ENCODE results near the gene RAB6A. TPM values are rescaled to one million over a fixed set of nuclear protein-coding genes. Genes with fewer than 3 reads are reported as not detected.
A peak's percentile ranks its signal among the peaks of the same experiment; 100 is the strongest.

Gene RAB6A
- total and polyA plus RNA-seq, 10 of the 15 experiments (the other 5 are each of a cell fraction or from before 2014, with no cell fraction given), result 9.8 to 107 (median 34.1) TPM

DNA sequence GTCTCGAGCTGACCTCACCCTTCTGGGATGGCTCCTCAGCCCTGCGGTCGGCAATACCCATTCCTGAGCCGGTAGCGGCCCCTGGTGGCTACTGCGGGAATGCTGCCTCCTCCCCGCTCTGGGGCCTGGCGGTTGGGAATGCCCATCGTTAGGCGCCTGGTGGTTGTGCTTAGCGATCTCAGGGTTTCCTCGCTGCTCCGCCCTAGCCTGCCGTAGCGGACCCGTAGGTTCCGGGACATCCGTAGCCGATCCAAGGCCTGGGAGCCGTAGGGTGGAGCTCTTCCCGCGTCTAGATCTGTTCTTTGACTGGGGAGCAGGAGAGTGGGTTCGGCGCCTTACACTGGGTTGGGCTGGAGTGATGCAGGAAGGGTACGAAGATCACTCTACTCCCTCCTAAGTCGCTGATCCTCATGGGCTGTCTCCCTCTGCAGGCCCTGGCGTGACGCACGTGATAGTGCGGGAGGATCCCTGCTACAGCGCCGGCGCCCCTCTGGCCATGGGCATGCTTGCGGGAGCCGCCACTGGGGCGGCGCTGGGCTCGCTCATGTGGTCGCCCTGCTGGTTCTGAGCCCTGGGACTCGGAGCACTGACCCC is 99.7 kb downstream of the RAB6A start:
- DNase-seq (ENCODE audit: low read depth, low spot score) (peak; percentile 37), FAIRE-seq (peak; percentile 96), ATAC-seq (peak; percentile 98)
- no TSS peak for BruUV-seq (replicated peaks)
- CTCF ChIA-PET, result interaction anchor here (0.6 to 8.1 kb wide), 49 partner anchors 11 to 403 kb away, joined by 3 to 173 read pairs (median 5); partner anchors contain the start of genes FAM168A and RAB6A
- no peak overlapping the region; the same call in 1 of the 2 replicates for H3K4me3 ChIP-seq
- H3K36me3 ChIP-seq (ENCODE audit: control insufficient read depth in 2 of 2, insufficient read depth in 2 of 2, low read length in 1 of 2), result no peaks in the 10 kb centered on the region
- H4K20me1 ChIP-seq (ENCODE audit: control insufficient read depth, insufficient read depth), result no peaks in the 10 kb centered on the region
- H3K9ac ChIP-seq (ENCODE audit: control insufficient read depth, insufficient read depth, low read length), result peak overlapping the region; percentile 35; the same call in 1 of the 2 replicates
- SMC1A ChIA-PET (ENCODE audit: uncharacterized antibody, unreplicated experiment), result interaction anchor here (0.7 to 6.3 kb wide), 19 partner anchors 13 to 324 kb away, joined by 3 to 79 read pairs (median 4); no protein-coding TSS in a partner anchor
- 8% methylated on average over 40 of the region's 40 CpGs for WGBS (ENCODE audit: insufficient coverage, insufficient replicate concordance, low lambda C conversion rate, missing lambda C conversion rate)
- peak overlapping the region; percentile 88 for H2AFZ ChIP-seq (ENCODE audit: control insufficient read depth, low read depth, low read length)
- no peaks in the 10 kb centered on the region for H3K27me3 ChIP-seq (replicated peaks in 1 of 2; ENCODE audit: control insufficient read depth in 2 of 2, insufficient read depth in 2 of 2, low read length in 1 of 2)
- POLR2A ChIA-PET, result interaction anchor here (1.2 to 1.3 kb wide), 2 partner anchors 35 to 310 kb away, joined by 4 read pairs; no protein-coding TSS in a partner anchor
- H3K4me2 ChIP-seq (ENCODE audit: control insufficient read depth, insufficient read depth), result peak overlapping the region; percentile 86
- H3K79me2 ChIP-seq (ENCODE audit: control insufficient read depth, insufficient read depth, low read length), result no peaks in the 10 kb centered on the region
- no peak overlapping the region for H3K27ac ChIP-seq (ENCODE audit: control insufficient read depth, insufficient read depth)
- RAD21 ChIA-PET (ENCODE audit: unreplicated experiment), result interaction anchor here (0.9 to 5.2 kb wide), 18 partner anchors 14 to 367 kb away, joined by 3 to 64 read pairs (median 6); partner anchors contain the start of genes ARHGEF17 and FAM168A
- no peaks in the 10 kb centered on the region for H3K9me3 ChIP-seq (replicated peaks; ENCODE audit: control insufficient read depth, insufficient read depth, low read length)
- in situ Hi-C loops (cut with MboI), result loop anchor here (5.0 kb wide), 2 partner anchors 259 to 309 kb away; no protein-coding TSS in a partner anchor
- intact Hi-C loops (cut with micrococcal nuclease; ENCODE audit: unreplicated experiment), result loop anchor here (1.0 to 5.0 kb wide), 5 partner anchors 36 to 310 kb away; no protein-coding TSS in a partner anchor
- H3K4me1 ChIP-seq (ENCODE audit: control insufficient read depth, insufficient read depth, low read length), result no peaks in the 10 kb centered on the region
- TF ChIP-seq RFX5 (IDR thresholded peaks at IDR 0.05; ENCODE audit: low read depth, low read length) (no peak), ZNF24 (IDR thresholded peaks at IDR 0.05) (0 out of 2 replicates have a peak, but pooled peaks have one; percentile 17), MTA2 (IDR thresholded peaks at IDR 0.05; ENCODE audit: low read depth) (no peak), BHLHE40 (IDR thresholded peaks at IDR 0.05; ENCODE audit: borderline replicate concordance in 1 of 2, low read depth in 2 of 2, low read length in 1 of 2) (peak; percentile 4 to 60; a peak in 2 of 4 replicates), IRF4 (IDR thresholded peaks at IDR 0.05; ENCODE audit: low read depth, low read length) (0 out of 2 replicates have a peak, but pooled peaks have one; percentile 45), TARDBP (IDR thresholded peaks at IDR 0.05; ENCODE audit: borderline replicate concordance) (0 out of 2 replicates have a peak, but pooled peaks have one; percentile 32), NBN (IDR thresholded peaks at IDR 0.05) (peak; percentile 60), IKZF1 (conservative IDR thresholded peaks at IDR 0.05) (peak; percentile 70), RB1 (IDR thresholded peaks at IDR 0.05; ENCODE audit: borderline replicate concordance) (peak; percentile 77; the same call in 1 of the 2 replicates), IKZF2 (IDR thresholded peaks at IDR 0.05) (peak in 1 of 2 experiments; percentile 43; a peak in 2 of 4 replicates), SUZ12 (IDR thresholded peaks at IDR 0.05; ENCODE audit: unreplicated experiment) (no peak), DPF2 (IDR thresholded peaks at IDR 0.05) (0 out of 2 replicates have a peak, but pooled peaks have one; percentile 50), PAX8 (IDR thresholded peaks at IDR 0.05) (no peak), POU2F2 (IDR thresholded peaks at IDR 0.05; ENCODE audit: borderline replicate concordance, low read depth, low read length) (peak; percentile 62; the same call in 1 of the 3 replicates), CBFB (IDR thresholded peaks at IDR 0.05; ENCODE audit: low read depth) (peak; percentile 96), EED (IDR thresholded peaks at IDR 0.05; ENCODE audit: low read depth) (peak; percentile 51; the same call in 1 of the 2 replicates), ZNF207 (IDR thresholded peaks at IDR 0.05; ENCODE audit: borderline replicate concordance) (peak; percentile 66; the same call in 1 of the 2 replicates), SIN3A (IDR thresholded peaks at IDR 0.05; ENCODE audit: low read depth, low read length) (no peak), RUNX3 (IDR thresholded peaks at IDR 0.05; ENCODE audit: low read length) (peak; percentile 95), ESRRA (IDR thresholded peaks at IDR 0.05; ENCODE audit: low read length) (0 out of 2 replicates have a peak, but pooled peaks have one; percentile 44), SIX5 (IDR thresholded peaks at IDR 0.05; ENCODE audit: low read depth, low read length, severe bottlenecking) (no peak), SMARCA5 (IDR thresholded peaks at IDR 0.05) (peak; percentile 89)
- TF ChIP-seq, protein P1, sequence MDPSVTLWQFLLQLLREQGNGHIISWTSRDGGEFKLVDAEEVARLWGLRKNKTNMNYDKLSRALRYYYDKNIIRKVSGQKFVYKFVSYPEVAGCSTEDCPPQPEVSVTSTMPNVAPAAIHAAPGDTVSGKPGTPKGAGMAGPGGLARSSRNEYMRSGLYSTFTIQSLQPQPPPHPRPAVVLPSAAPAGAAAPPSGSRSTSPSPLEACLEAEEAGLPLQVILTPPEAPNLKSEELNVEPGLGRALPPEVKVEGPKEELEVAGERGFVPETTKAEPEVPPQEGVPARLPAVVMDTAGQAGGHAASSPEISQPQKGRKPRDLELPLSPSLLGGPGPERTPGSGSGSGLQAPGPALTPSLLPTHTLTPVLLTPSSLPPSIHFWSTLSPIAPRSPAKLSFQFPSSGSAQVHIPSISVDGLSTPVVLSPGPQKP (IDR thresholded peaks at IDR 0.05; ENCODE audit: low read depth, low read length), result peak; percentile 29; the same call in 1 of the 2 replicates
- TF ChIP-seq, protein P2, sequence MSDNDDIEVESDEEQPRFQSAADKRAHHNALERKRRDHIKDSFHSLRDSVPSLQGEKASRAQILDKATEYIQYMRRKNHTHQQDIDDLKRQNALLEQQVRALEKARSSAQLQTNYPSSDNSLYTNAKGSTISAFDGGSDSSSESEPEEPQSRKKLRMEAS (IDR thresholded peaks at IDR 0.05; ENCODE audit: low read depth, low read length), result no peak

Measured in GM12878 (cell line).